HG02885 (cell line): ENCODE results near the gene ELP4.

ENCODE experiments used
- ATAC-seq: cut with Tn5 transposase; IDR thresholded peaks from one replicate; pipeline ENCODE4 v1.9.1; 2021; ENCODE audit warnings: mild to moderate bottlenecking; ENCODE audit not compliant: unreplicated experiment, poor library complexity

Gene ELP4

GRCh38 chr11:31818874-31819331 lies 309.3 kb downstream of the ELP4 start:
- no peak for ATAC-seq

GRCh38 chr11:31819621-31820437 lies 310.3 kb downstream of the ELP4 start:
- no peak for ATAC-seq

- ATAC-seq = no peak
These were observed 310.9 kb downstream of the ELP4 start for GRCh38 chr11:31820438-31820818.

GRCh38 chr11:31821235-31821764 lies 311.7 kb downstream of the ELP4 start:
- no peak for ATAC-seq

GRCh38 chr11:31821766-31822165 lies 312.2 kb downstream of the ELP4 start:
- ATAC-seq = no peak

DNA sequence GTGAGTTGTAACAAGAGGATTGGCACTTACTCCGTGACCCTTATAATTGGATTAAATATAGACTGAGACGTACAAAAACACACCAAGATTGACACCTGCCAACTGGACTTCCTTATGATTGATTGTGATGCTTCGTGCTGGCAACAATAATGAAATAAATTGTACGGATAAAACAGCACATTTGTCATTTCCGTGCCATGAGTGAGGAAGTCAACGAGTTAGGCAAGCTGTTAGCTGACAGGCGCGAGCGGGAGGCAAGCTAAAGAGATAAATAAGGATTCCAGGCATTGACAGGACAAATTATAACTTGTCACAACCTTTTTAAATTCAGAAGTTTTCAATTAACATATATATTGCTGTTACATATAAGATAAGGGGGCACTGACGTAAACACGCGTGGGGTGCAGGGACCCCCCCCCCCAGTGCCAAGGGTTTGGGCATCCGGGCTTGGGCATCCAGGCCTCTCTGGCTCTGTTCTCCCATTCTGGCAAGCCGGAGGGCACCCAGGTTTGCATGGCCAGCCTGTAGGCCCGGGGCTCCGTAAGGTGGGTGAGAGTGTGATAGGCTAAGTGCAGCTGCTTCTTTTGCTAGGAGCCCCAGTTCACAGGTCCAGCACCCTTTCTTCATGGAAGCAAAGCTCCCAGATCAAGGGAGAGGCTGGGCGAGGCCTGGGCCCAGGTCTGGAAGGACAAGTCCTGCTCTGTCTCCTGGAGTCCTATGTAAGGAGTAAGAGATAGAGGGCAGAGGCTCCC lies 312.8 kb downstream of the ELP4 start:
- ATAC-seq = no peak

- no peak for ATAC-seq
These were observed 313.5 kb downstream of the ELP4 start for GRCh38 chr11:31822927-31823643.

- no peak for ATAC-seq
These were observed 314.2 kb downstream of the ELP4 start for GRCh38 chr11:31823644-31824331.

DNA sequence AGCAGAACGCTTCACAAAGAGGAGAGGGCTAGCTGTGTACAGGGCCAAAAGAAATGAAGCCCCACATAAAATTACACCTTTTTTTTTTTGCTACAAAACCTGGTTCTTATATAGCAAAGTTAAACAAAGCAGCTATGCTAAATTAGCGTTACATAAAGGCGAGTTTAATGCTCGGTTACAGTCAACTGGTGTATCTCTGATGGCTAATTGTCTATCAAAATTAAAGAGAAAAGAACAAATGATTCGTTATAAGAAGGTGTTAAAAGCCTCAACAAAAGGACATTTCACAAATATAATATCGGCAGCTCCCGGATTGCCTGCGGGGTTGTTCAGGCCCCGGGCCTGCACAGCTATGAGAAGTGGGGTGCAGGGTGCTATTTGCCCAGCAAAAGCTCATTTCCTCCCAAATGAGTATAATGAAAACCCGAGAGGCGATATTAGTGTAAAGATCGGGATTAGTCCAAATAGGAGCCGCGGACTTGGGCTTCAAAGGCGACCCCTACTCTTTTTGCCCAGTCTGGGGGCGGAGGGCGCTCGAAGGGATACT lies 314.8 kb downstream of the ELP4 start:
- no peak for ATAC-seq

DNA sequence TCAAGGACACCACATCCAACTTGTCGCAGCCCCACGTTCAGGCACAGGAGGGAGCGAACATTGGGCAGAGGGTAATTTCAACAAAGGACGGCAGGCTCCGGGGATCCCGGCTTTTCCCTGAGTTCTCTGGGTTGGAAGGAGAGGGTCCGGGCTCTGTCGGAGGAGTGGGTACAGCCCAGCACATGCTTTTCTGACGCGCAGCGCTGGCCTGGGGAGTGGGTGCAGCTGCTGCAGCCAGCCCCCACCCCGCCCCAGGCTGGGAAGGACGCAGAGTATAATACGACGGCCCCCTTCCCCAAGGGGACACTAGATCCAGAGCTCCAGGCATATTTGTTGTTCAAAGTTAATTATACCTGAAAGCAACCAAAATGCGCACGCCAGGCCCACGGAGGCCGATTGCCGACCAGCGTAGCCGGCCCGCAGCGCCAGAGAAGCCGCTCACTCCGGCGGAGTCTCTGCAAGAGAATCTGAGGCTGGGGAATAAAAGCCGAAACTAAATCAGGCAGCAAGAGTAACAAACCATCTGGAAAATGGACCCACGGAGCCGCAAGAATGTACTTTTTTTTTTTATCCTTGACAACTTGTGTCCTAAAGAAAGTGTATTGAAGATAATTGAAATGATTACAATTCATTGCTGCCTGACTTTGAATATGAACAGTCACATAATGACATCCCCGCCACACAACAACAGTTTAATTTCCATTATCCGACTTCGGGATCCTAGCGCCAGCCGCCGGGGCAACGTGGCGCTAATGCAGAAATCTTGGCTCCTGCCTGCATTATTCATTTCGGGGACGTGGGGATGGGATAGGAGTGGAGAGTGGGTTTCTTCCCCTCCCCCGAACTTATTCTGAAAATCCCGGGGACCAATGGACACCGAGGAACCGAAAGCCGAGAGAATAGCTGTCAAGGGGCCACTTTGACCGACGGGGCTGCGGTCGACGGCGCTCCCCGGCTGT lies 315.6 kb downstream of the ELP4 start:
- no peak for ATAC-seq

DNA sequence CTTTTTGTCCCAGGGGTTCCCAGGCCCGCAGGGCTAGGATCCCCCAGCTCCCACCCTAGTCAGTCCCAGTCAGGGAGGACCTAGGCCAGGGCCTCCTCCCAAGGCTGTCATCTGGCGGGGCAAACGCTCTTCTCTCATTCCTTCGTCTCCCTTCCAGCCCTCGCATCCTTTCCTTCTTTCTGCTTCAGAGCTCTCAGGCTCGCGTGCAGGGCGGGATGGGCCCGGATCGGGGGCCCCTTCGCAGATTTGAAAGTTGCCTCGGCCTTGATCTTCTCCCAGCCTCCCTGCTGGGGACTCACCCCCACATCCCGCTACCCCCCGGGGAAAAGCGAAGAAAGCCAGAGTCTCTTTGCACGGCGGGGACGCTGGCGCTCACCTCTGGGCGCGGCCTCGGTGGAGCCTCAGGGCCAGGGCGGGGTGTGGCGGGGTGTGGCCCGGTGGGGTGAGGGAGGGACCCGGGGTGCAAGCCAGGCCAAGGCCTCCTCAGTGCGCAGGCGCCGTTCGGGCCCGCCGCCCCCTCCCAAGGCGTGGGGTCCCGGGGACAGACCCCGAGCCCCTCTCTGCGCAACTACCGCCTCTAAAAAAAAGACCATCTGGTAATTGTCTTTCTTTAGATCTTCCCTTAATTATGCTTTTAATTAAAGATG lies 316.4 kb downstream of the ELP4 start:
- no peak for ATAC-seq

- ATAC-seq = no peak
These were observed 317.2 kb downstream of the ELP4 start for GRCh38 chr11:31826536-31827438.

GRCh38 chr11:31827455-31828206 lies 318.1 kb downstream of the ELP4 start:
- ATAC-seq = no peak

DNA sequence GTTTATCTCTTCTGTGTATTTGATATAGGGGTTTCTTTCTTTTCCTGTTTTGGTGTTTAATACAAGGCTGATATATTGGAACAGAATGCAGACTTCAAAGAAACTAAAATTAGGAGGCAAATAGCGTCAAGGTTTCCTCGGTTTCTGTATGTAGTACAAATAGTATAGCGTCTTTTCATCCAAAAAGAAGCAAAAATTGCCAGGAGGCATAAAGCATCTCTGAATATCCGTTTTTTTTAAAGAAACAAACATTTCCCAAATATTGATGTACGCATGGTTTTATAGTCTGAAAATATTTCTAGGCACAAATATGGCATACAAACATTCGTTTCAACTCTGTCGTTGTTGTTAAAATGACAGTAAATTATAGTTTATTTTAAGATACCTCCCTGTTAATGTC lies 318.6 kb downstream of the ELP4 start:
- no peak for ATAC-seq

DNA sequence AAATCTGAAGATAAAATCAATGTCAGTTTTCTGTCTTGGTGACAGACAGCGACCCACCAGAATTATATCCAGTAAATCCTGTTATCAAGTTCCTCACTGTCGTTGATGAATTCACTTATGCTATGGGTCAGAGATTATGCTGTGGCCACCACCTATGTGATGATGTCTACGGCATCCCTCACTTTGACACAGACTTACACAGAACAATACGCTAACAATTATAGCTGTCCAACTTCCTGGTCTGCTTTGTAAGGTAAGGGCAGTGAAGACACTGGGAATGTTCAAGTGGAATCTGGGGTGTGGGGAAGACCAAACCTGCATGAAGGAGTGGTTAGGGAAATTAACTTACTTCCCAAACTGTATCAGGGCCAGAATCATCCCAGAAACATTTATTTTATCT lies 320.8 kb downstream of the ELP4 start:
- no peak for ATAC-seq

DNA sequence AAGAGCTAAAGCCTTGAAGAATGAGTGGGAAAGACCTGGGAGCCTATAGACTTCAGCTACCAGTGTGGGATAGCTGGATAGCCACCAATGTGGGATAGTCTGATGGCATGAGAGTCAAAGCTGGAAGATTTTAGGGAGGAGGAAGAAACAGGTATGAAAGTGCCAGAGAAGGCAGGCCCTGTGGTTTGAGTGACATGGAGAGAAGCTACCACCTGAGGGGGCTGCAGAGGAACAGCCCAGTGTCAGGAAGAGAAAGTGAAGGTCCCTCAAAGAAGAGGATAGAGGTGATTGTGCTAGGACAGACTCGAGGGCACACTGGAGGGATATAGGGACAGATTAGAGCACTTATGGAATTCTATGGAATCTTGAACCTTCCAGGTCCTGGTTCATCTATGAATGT lies 324.7 kb downstream of the ELP4 start:
- ATAC-seq = no peak
